HT1080 (cell line): ENCODE results near the gene PPP6C. TPM values are rescaled to one million over a fixed set of nuclear protein-coding genes. Genes with fewer than 3 reads are reported as not detected.

Experiments
- DNase-seq: peaks from one replicate; pipeline ENCODE4 v3.0.0-alpha.2; 2015; ENCODE audit warnings: low read depth
- total RNA-seq: library from RNA; depleted of rRNA; stranded (reverse); fragments of >200 nt; shearing (Covaris generic); gene quantifications from 2 replicates; pipeline ENCODE4 v1.2.3, GENCODE V29; 2014; rRNA removed

Gene PPP6C
- total RNA-seq, 1 experiment from 2014 or later, result 32.2 TPM

- DNase-seq, result no peak
These were observed 89.8 kb downstream of the PPP6C start for GRCh38 chr9:125099816-125100215.

Other genes with a start within 250 kb of the PPP6C start
- gene GOLGA1, start 248.7 kb downstream of the PPP6C start, total RNA-seq, result 7.8 and 13.2 TPM in 2 replicates
- 3.5 and 7.3 TPM in 2 replicates for gene SCAI, start 46.3 kb downstream of the PPP6C start, total RNA-seq
- gene RABEPK, start 10.7 kb upstream of the PPP6C start, total RNA-seq, result 41.2 and 44.6 TPM in 2 replicates
- 55.3 and 83.3 TPM in 2 replicates for gene HSPA5, start 51.5 kb upstream of the PPP6C start, total RNA-seq
- 37.6 and 39.6 TPM in 2 replicates for gene GAPVD1, start 72.0 kb upstream of the PPP6C start, total RNA-seq